ENCODE measurements around the gene MPO. TPM values are rescaled to one million over a fixed set of nuclear protein-coding genes. Genes with fewer than 3 reads are reported as not detected.

The MPO gene
- total and polyA plus RNA-seq, 10 of the 15 experiments (the other 5 are each of a cell fraction or from before 2014, with no cell fraction given): 0.06 to 0.49 (median 0.14) TPM

- no peak overlapping the region for H3K27ac ChIP-seq (ENCODE audit: control insufficient read depth, insufficient read depth)
- no peaks in the 10 kb centered on the region; the same call in 2 of the 3 replicates for H3K9me3 ChIP-seq (replicated peaks; ENCODE audit: control insufficient read depth, insufficient read depth, low read length)
- TF ChIP-seq POLR2A (IDR thresholded peaks at IDR 0.05; ENCODE audit: low read depth, low read length) (no peak), HDGF (IDR thresholded peaks at IDR 0.05) (no peak), NBN (IDR thresholded peaks at IDR 0.05) (no peak), ZNF384 (IDR thresholded peaks at IDR 0.05; ENCODE audit: borderline replicate concordance, low read depth, low read length) (no peak), SP1 (IDR thresholded peaks at IDR 0.05; ENCODE audit: low read depth, low read length) (no peak), TCF7 (IDR thresholded peaks at IDR 0.05; ENCODE audit: borderline replicate concordance) (no peak), RFX5 (IDR thresholded peaks at IDR 0.05; ENCODE audit: low read depth, low read length) (no peak), JUNB (IDR thresholded peaks at IDR 0.05) (no peak), CUX1 (IDR thresholded peaks at IDR 0.05; ENCODE audit: insufficient replicate concordance, low read depth, low read length) (no peak), BACH1 (IDR thresholded peaks at IDR 0.05; ENCODE audit: borderline replicate concordance) (no peak), ZBTB40 (IDR thresholded peaks at IDR 0.05; ENCODE audit: borderline replicate concordance) (no peak), ZNF207 (IDR thresholded peaks at IDR 0.05; ENCODE audit: borderline replicate concordance) (no peak), ELK1 (IDR thresholded peaks at IDR 0.05; ENCODE audit: low read depth, low read length) (no peak), RCOR1 (conservative IDR thresholded peaks at IDR 0.05; ENCODE audit: low read depth, low read length) (no peak)
- no peaks in the 10 kb centered on the region for H4K20me1 ChIP-seq (ENCODE audit: control insufficient read depth, insufficient read depth)
- H3K4me2 ChIP-seq (ENCODE audit: control insufficient read depth, insufficient read depth): no peak overlapping the region
- no peaks in the 10 kb centered on the region for H3K27me3 ChIP-seq (replicated peaks in 1 of 2; ENCODE audit: control insufficient read depth in 2 of 2, insufficient read depth in 2 of 2, low read length in 1 of 2)
- BruUV-seq (replicated peaks): no TSS peak
- no peak for DNase-seq (ENCODE audit: low read depth, low spot score)
- no peaks in the 10 kb centered on the region for H3K79me2 ChIP-seq (ENCODE audit: control insufficient read depth, insufficient read depth, low read length)
- no peak for ATAC-seq
- no peak for FAIRE-seq
- in situ Hi-C loops (cut with MboI) (no loop called here), intact Hi-C loops (cut with micrococcal nuclease; ENCODE audit: unreplicated experiment) (no loop called here)
- peaks cover 21% of the 10 kb centered on the region for H3K4me1 ChIP-seq (ENCODE audit: control insufficient read depth, insufficient read depth, low read length)
- POLR2A ChIA-PET: interaction anchor here (4.0 kb wide), 1 partner anchor 10 kb away, joined by 25 read pairs; the partner anchor contains the start of gene MKS1
- RAD21 ChIA-PET (ENCODE audit: unreplicated experiment): interaction anchor here (0.9 kb wide), 1 partner anchor 8 kb away, joined by 3 read pairs; the partner anchor contains the start of gene LPO
- 94% methylated on average over 4 of the region's 4 CpGs for WGBS (ENCODE audit: insufficient coverage, insufficient replicate concordance, low lambda C conversion rate, missing lambda C conversion rate)
- no peak overlapping the region for H3K9ac ChIP-seq (ENCODE audit: control insufficient read depth, insufficient read depth, low read length)
- no peak overlapping the region for H2AFZ ChIP-seq (ENCODE audit: control insufficient read depth, low read depth, low read length)
- CTCF ChIA-PET: interaction anchor here (1.0 to 7.0 kb wide), 3 partner anchors 11 to 30 kb away, joined by 6 to 78 read pairs (median 65); partner anchors contain the start of gene MKS1
- SMC1A ChIA-PET (ENCODE audit: uncharacterized antibody, unreplicated experiment): interaction anchor here (1.2 to 4.2 kb wide), 3 partner anchors 10 to 17 kb away, joined by 3 to 26 read pairs (median 7); partner anchors contain the start of gene MKS1
- no peaks in the 10 kb centered on the region for H3K36me3 ChIP-seq (ENCODE audit: control insufficient read depth in 2 of 2, insufficient read depth in 2 of 2, low read length in 1 of 2)
- H3K4me3 ChIP-seq: no peak overlapping the region
These were observed 50.9 kb downstream of the MPO start for GRCh38 chr17:58229881-58230280.

All from GM12878 (cell line).